Posterior cingulate gyrus (tissue), 11 donors: ENCODE results near the gene CADPS.

Experiments
- DNase-seq, 10 donors: peaks; one replicate each; pipeline versions ENCODE4 v3.0.0 to v3.0.0-alpha.2; 2020 to 2021; ENCODE audit warnings: mixed read lengths in 3 of 10
- intact Hi-C: fragments of 100-400 bp; cut with DNase I; formaldehyde crosslinking; loops from one replicate; pipeline ENCODE4 v1.15.1; 2023

CADPS gene

GRCh38 chr3:62818347-62818746 is 56.9 kb downstream of the CADPS start:
- no peak for DNase-seq
- intact Hi-C loops: no loop called here

GRCh38 chr3:62817678-62818077 is 57.5 kb downstream of the CADPS start:
- DNase-seq: no peak
- intact Hi-C loops: no loop called here

- intact Hi-C loops: no loop called here
- DNase-seq: no peak
Measured at GRCh38 chr3:62815981-62816380, 59.2 kb downstream of the CADPS start.

GRCh38 chr3:62812631-62813030 is 62.6 kb downstream of the CADPS start:
- intact Hi-C loops: no loop called here
- no peak for DNase-seq

- intact Hi-C loops: no loop called here
- no peak for DNase-seq
Measured at GRCh38 chr3:62811119-62811518, 64.1 kb downstream of the CADPS start.

GRCh38 chr3:62809369-62809768 is 65.8 kb downstream of the CADPS start:
- intact Hi-C loops: no loop called here
- DNase-seq: no peak

GRCh38 chr3:62805580-62806277 is 69.5 kb downstream of the CADPS start:
- DNase-seq: no peak

GRCh38 chr3:62805106-62805505 is 70.1 kb downstream of the CADPS start:
- intact Hi-C loops: no loop called here

More at GRCh38 chr3:62805580-62806277, 69.5 kb downstream of the CADPS start:
- intact Hi-C loops: no loop called here

GRCh38 chr3:62803276-62803675 is 71.9 kb downstream of the CADPS start:
- intact Hi-C loops: no loop called here
- no peak for DNase-seq

More at GRCh38 chr3:62805106-62805505, 70.1 kb downstream of the CADPS start:
- no peak for DNase-seq

- DNase-seq: no peak
- intact Hi-C loops: no loop called here
Measured at GRCh38 chr3:62798000-62798399, 77.2 kb downstream of the CADPS start.

- DNase-seq: no peak
- intact Hi-C loops: no loop called here
Measured at GRCh38 chr3:62797132-62797531, 78.1 kb downstream of the CADPS start.

GRCh38 chr3:62795978-62796657 is 79.1 kb downstream of the CADPS start:
- no peak for DNase-seq
- intact Hi-C loops: no loop called here

- no peak for DNase-seq
- intact Hi-C loops: no loop called here
Measured at GRCh38 chr3:62793946-62794345, 81.3 kb downstream of the CADPS start.

GRCh38 chr3:62785384-62785783 is 89.8 kb downstream of the CADPS start:
- DNase-seq: no peak
- intact Hi-C loops: no loop called here

GRCh38 chr3:62781121-62781520 is 94.1 kb downstream of the CADPS start:
- intact Hi-C loops: no loop called here
- no peak for DNase-seq

- no peak for DNase-seq
- intact Hi-C loops: no loop called here
Measured at GRCh38 chr3:62777674-62778073, 97.5 kb downstream of the CADPS start.

GRCh38 chr3:62777130-62777529 is 98.1 kb downstream of the CADPS start:
- no peak for DNase-seq
- intact Hi-C loops: no loop called here

- intact Hi-C loops: no loop called here
- DNase-seq: no peak
Measured at GRCh38 chr3:62774221-62774620, 101.0 kb downstream of the CADPS start.

GRCh38 chr3:62771331-62772072 is 103.7 kb downstream of the CADPS start:
- DNase-seq: no peak
- intact Hi-C loops: no loop called here

- intact Hi-C loops: no loop called here
- DNase-seq: no peak
Measured at GRCh38 chr3:62768896-62769295, 106.3 kb downstream of the CADPS start.

GRCh38 chr3:62761711-62762110 is 113.5 kb downstream of the CADPS start:
- intact Hi-C loops: no loop called here
- DNase-seq: no peak

- intact Hi-C loops: no loop called here
- no peak for DNase-seq
Measured at GRCh38 chr3:62761311-62761710, 113.9 kb downstream of the CADPS start.
